IMR-90 (cell line): ENCODE results near the gene IFNA13. TPM values are rescaled to one million over a fixed set of nuclear protein-coding genes. Genes with fewer than 3 reads are reported as not detected.

Experiments used
- ATAC-seq: fragments of 200-7000 bp; cut with Tn5 transposase; 2 replicates; pipeline ENCODE4 v1.9.1; 2020; ENCODE audit warnings: low read depth, mild to moderate bottlenecking, moderate library complexity
- BruUV-seq: library from RNA; stranded (reverse); fragments of 400-500 nt; replicated peaks from 2 replicates; lab custom pipeline; 2021; lab: Mats Ljungman, UMichigan
- CTCF ChIA-PET: fragments of 300-600 bp; formaldehyde crosslinking; extraction: SDS; loops from one replicate; lab custom pipeline; 2021; ENCODE audit warnings: antibody characterized with exemption; lab: Yijun Ruan, JAX
- POLR2A ChIA-PET: fragments of 300-600 bp; sonication (Branson Sonifier 250); formaldehyde crosslinking; loops from one replicate; lab custom pipeline; 2022; ENCODE audit warnings: antibody characterized with exemption; ENCODE audit not compliant: unreplicated experiment; lab: Charles Lee
- DNase-seq: peaks from one replicate; pipeline ENCODE4 v3.0.0; 2013
- H2AFZ ChIP-seq: replicated peaks from 2 replicates; pipeline ENCODE3; 2013; ENCODE audit warnings: low read length, mild to moderate bottlenecking; ENCODE audit not compliant: poor library complexity
- H2AK5ac ChIP-seq: 2 replicates; pipeline ENCODE4 v1.6.1; 2013; ENCODE audit warnings: low read depth, low read length, inconsistent platforms
- H2AK9ac ChIP-seq: replicated peaks from 2 replicates; pipeline ENCODE3; 2013; ENCODE audit warnings: mild to moderate bottlenecking, low read depth, low read length, moderate library complexity; ENCODE audit not compliant: poor library complexity
- H2BK120ac ChIP-seq: 2 replicates; pipeline ENCODE4 v1.6.1; 2013; ENCODE audit warnings: low read depth, low read length, inconsistent platforms
- H2BK15ac ChIP-seq: 3 replicates; pipeline ENCODE4 v1.6.1; 2013; ENCODE audit warnings: low read depth, low read length, inconsistent platforms
- H2BK20ac ChIP-seq: 2 replicates; pipeline ENCODE4 v1.6.1; 2013; ENCODE audit warnings: low read depth, mild to moderate bottlenecking, inconsistent platforms, low read length, moderate library complexity
- H2BK5ac ChIP-seq: 2 replicates; pipeline ENCODE4 v1.6.1; 2013; ENCODE audit warnings: mild to moderate bottlenecking, low read depth, low read length, inconsistent platforms; ENCODE audit not compliant: poor library complexity, severe bottlenecking
- H3K14ac ChIP-seq: replicated peaks from 2 replicates; pipeline ENCODE4 v1.6.1; 2013; ENCODE audit warnings: low read depth, low read length, inconsistent platforms
- H3K18ac ChIP-seq: 2 replicates; pipeline ENCODE4 v1.6.1; 2013; ENCODE audit warnings: low read depth, low read length, control low read depth
- H3K23ac ChIP-seq: 2 replicates; pipeline ENCODE4 v1.6.1; 2013; ENCODE audit warnings: low read depth, low read length, inconsistent platforms
- H3K27ac ChIP-seq: 2 replicates; pipeline ENCODE4 v1.5.1; 2013; ENCODE audit warnings: mild to moderate bottlenecking, control low read depth, low read length; ENCODE audit not compliant: insufficient read depth
- H3K27me3 ChIP-seq: 2 replicates; pipeline ENCODE4 v1.6.1; 2013; ENCODE audit warnings: low read length; ENCODE audit not compliant: control insufficient read depth, insufficient read depth
- H3K36me3 ChIP-seq: 2 replicates; pipeline ENCODE4 v1.6.1; 2013; ENCODE audit warnings: low read length, mixed read lengths; ENCODE audit not compliant: control insufficient read depth, insufficient read depth
- H3K4ac ChIP-seq: 2 replicates; pipeline ENCODE4 v1.6.1; 2013; ENCODE audit warnings: low read depth, low read length, inconsistent platforms
- H3K4me1 ChIP-seq: 2 replicates; pipeline ENCODE4 v1.6.1; 2013; ENCODE audit warnings: low read length, mixed read lengths; ENCODE audit not compliant: control insufficient read depth, insufficient read depth
- H3K4me2 ChIP-seq: 2 replicates; pipeline ENCODE4 v1.6.1; 2013; ENCODE audit warnings: low read depth, mild to moderate bottlenecking, control low read depth, low read length, moderate library complexity
- H3K4me3 ChIP-seq: 2 replicates; pipeline ENCODE4 v1.5.1; 2013; ENCODE audit warnings: low read depth, mild to moderate bottlenecking, control low read depth, low read length, moderate library complexity; ENCODE audit not compliant: insufficient read depth
- H3K56ac ChIP-seq: 2 replicates; pipeline ENCODE4 v1.6.1; 2013; ENCODE audit warnings: low read length, inconsistent platforms; ENCODE audit not compliant: insufficient read depth; ENCODE audit errors: extremely low read depth
- H3K79me1 ChIP-seq, 2 experiments: 2 replicates each; pipeline ENCODE4 v1.6.1; 2013; ENCODE audit warnings: low read length in 2 of 2, inconsistent platforms in 1 of 2, low read depth in 1 of 2
- H3K9ac ChIP-seq: 2 replicates; pipeline ENCODE4 v1.6.1; 2013; ENCODE audit warnings: low read depth, low read length, control low read depth
- H3K9me1 ChIP-seq: 2 replicates; pipeline ENCODE4 v1.6.1; 2013; ENCODE audit warnings: low read length, inconsistent platforms; ENCODE audit not compliant: insufficient read depth
- H3K9me3 ChIP-seq: 2 replicates; pipeline ENCODE4 v1.6.1; 2013; ENCODE audit warnings: low read length; ENCODE audit not compliant: control insufficient read depth, insufficient read depth
- H4K20me1 ChIP-seq: 2 replicates; pipeline ENCODE4 v1.6.1; 2013; ENCODE audit warnings: low read length, inconsistent platforms; ENCODE audit not compliant: insufficient read depth
- H4K5ac ChIP-seq: 2 replicates; pipeline ENCODE4 v1.6.1; 2013; ENCODE audit warnings: mild to moderate bottlenecking, low read depth, low read length, control low read depth
- H4K8ac ChIP-seq, 2 experiments: 2 replicates each; pipeline ENCODE4 v1.6.1; 2013; ENCODE audit warnings: low read depth in 2 of 2, low read length in 2 of 2, control low read depth in 1 of 2, inconsistent platforms in 1 of 2
- H4K91ac ChIP-seq: 2 replicates; pipeline ENCODE4 v1.6.1; 2013; ENCODE audit warnings: low read depth, low read length, inconsistent platforms; ENCODE audit not compliant: insufficient read depth
- CEBPB ChIP-seq: IDR thresholded peaks from 2 replicates; pipeline ENCODE4 v1.6.1; 2012; ENCODE audit warnings: low read depth, low read length, improper control_type of control experiment
- CTCF ChIP-seq: conservative IDR thresholded peaks from 2 replicates; pipeline ENCODE4 v1.5.1; 2012; ENCODE audit warnings: mild to moderate bottlenecking, low read depth, low read length, improper control_type of control experiment
- WGBS, 2 experiments: methylation state at CpG; one replicate each; pipeline versions ENCODE4 v1.1.5 to v1.1.7; 2013; ENCODE audit warnings: missing lambda C conversion rate in 2 of 2; ENCODE audit not compliant: insufficient read length in 1 of 2; ENCODE audit errors: extremely low coverage in 2 of 2; 5-methylcytosine and 5-hydroxymethylcytosine counted together
- dilution Hi-C: fragments of 300-500 bp; cut with HindIII; formaldehyde crosslinking; loops from one replicate; pipeline ENCODE4 v1.14.3; 2018; ENCODE audit warnings: low sequenced_read_pairs; ENCODE audit not compliant: unreplicated experiment
- in situ Hi-C: fragments of 300-500 bp; cut with MboI; formaldehyde crosslinking; loops from 3 replicates; pipeline ENCODE4 v1.14.3; 2019; ENCODE audit warnings: low sequenced_read_pairs, inconsistent platforms, mixed read lengths
- intact Hi-C: fragments of 100-400 bp; cut with micrococcal nuclease; formaldehyde crosslinking; loops from 2 replicates; pipeline ENCODE4 v1.10.0; 2022
- polyA plus RNA-seq, 3 experiments: library from polyadenylated mRNA; depleted of rRNA; stranded (reverse); fragments of >200 nt; gene quantifications; 2 replicates each; pipeline ENCODE4 v1.2.3, GENCODE V29; 2012; ENCODE audit warnings: low replicate concordance in 1 of 3
- total RNA-seq: library from RNA; depleted of rRNA; stranded (reverse); fragments of >200 nt; gene quantifications from 2 replicates; pipeline ENCODE4 v1.2.3, GENCODE V29; 2012

The IFNA13 gene
- total and polyA plus RNA-seq, 2 of the 4 experiments (the other 2 are of a cell fraction) = not detected

- Histone ChIP-seq H4K20me1 (no peaks in the 10 kb centered on the region), H3K56ac (no peak overlapping the region), H2BK20ac (no peak overlapping the region), H2AK5ac (no peak overlapping the region), H3K9me1 (no peaks in the 10 kb centered on the region; the same call in 1 of the 2 replicates), H4K5ac (no peak overlapping the region), H3K79me1 (no peaks in the 10 kb centered on the region), H3K9ac (no peak overlapping the region), H3K23ac (no peak overlapping the region), H2AK9ac (no peak overlapping the region), H3K27ac (no peak overlapping the region), H3K14ac (no peak overlapping the region), H3K4me2 (no peak overlapping the region), H2BK120ac (no peak overlapping the region), H3K4me1 (no peaks in the 10 kb centered on the region), H2AFZ (no peak overlapping the region), H4K91ac (no peak overlapping the region), H2BK15ac (no peak overlapping the region), H3K27me3 (peaks cover 36% of the 10 kb centered on the region), H3K18ac (no peak overlapping the region), H2BK5ac (no peak overlapping the region), H3K4ac (no peak overlapping the region), H3K36me3 (no peaks in the 10 kb centered on the region), H4K8ac (no peak overlapping the region), H3K4me3 (no peak overlapping the region), H3K9me3 (no peaks in the 10 kb centered on the region)
- no peak for TF ChIP-seq CEBPB
- no peak for TF ChIP-seq CTCF
- no TSS peak for BruUV-seq
- in situ Hi-C loops = no loop called here
- dilution Hi-C loops = no loop called here
- 83% methylated on average over 1 of the region's 6 CpGs; no CpG with 5 or more reads in 1 of the 2 experiments for WGBS, 2 experiments
- DNase-seq (no peak), ATAC-seq (no peak; the same call in 1 of the 2 replicates)
- ChIA-PET POLR2A (no interaction called here), CTCF (no interaction called here)
- intact Hi-C loops = no loop called here
These were observed 24.4 kb upstream of the IFNA13 start for GRCh38 chr9:21392270-21392669.
